GM20431 (cell line): ENCODE data around the gene HTATSF1.

Source experiments
- in situ Hi-C: fragments of 300-500 bp; cut with MseI, MboI; formaldehyde crosslinking; loops from one replicate; pipeline ENCODE4 v1.15.0; 2020; ENCODE audit warnings: low sequenced_read_pairs; ENCODE audit not compliant: unreplicated experiment

Gene HTATSF1

GRCh38 chrX:136497556-136498052, at the start of gene HTATSF1:
Gene HTATSF1, plus strand, starts transcription at chrX:136497592. Its CDS starts 93 bp downstream, at chrX:136497685.
- in situ Hi-C loops: no loop called here

GRCh38 chrX:136447968-136448367, 49.4 kb upstream of the HTATSF1 start:
- in situ Hi-C loops: no loop called here

GRCh38 chrX:136450050-136450830, 47.2 kb upstream of the HTATSF1 start:
- in situ Hi-C loops: no loop called here

- in situ Hi-C loops: no loop called here
Measured at GRCh38 chrX:136452614-136453013, 44.8 kb upstream of the HTATSF1 start.

GRCh38 chrX:136453114-136453513, 44.3 kb upstream of the HTATSF1 start:
- in situ Hi-C loops: no loop called here

- in situ Hi-C loops: no loop called here
Measured at GRCh38 chrX:136453771-136454170, 43.6 kb upstream of the HTATSF1 start.

GRCh38 chrX:136456133-136456532, 41.3 kb upstream of the HTATSF1 start:
- in situ Hi-C loops: no loop called here

GRCh38 chrX:136457303-136457917, 40.0 kb upstream of the HTATSF1 start:
- in situ Hi-C loops: no loop called here

- in situ Hi-C loops: no loop called here
Measured at GRCh38 chrX:136464589-136464988, 32.8 kb upstream of the HTATSF1 start.

- in situ Hi-C loops: no loop called here
Measured at GRCh38 chrX:136467303-136467702, 30.1 kb upstream of the HTATSF1 start.

GRCh38 chrX:136468391-136469103, 28.8 kb upstream of the HTATSF1 start:
- in situ Hi-C loops: no loop called here

GRCh38 chrX:136473663-136474062, 23.7 kb upstream of the HTATSF1 start:
- in situ Hi-C loops: no loop called here

- in situ Hi-C loops: no loop called here
Measured at GRCh38 chrX:136475236-136475635, 22.2 kb upstream of the HTATSF1 start.

- in situ Hi-C loops: no loop called here
Measured at GRCh38 chrX:136476501-136476900, 20.9 kb upstream of the HTATSF1 start.

- in situ Hi-C loops: no loop called here
Measured at GRCh38 chrX:136477026-136477425, 20.4 kb upstream of the HTATSF1 start.

- in situ Hi-C loops: no loop called here
Measured at GRCh38 chrX:136480383-136480782, 17.0 kb upstream of the HTATSF1 start.

- in situ Hi-C loops: no loop called here
Measured at GRCh38 chrX:136487647-136488046, 9.7 kb upstream of the HTATSF1 start, which contains the start of gene BRS3. Gene BRS3, plus strand, starts transcription at chrX:136487947. Its CDS starts 168 bp downstream, at chrX:136488115.

GRCh38 chrX:136488706-136489105, 8.7 kb upstream of the HTATSF1 start:
- in situ Hi-C loops: no loop called here

- in situ Hi-C loops: no loop called here
Measured at GRCh38 chrX:136491832-136492231, 5.6 kb upstream of the HTATSF1 start.

- in situ Hi-C loops: no loop called here
Measured at GRCh38 chrX:136493011-136493410, 4.4 kb upstream of the HTATSF1 start.

GRCh38 chrX:136495043-136495442, 2.3 kb upstream of the HTATSF1 start:
- in situ Hi-C loops: no loop called here
